ENCODE data around the gene TSKS. TPM values are rescaled to one million over a fixed set of nuclear protein-coding genes. Genes with fewer than 3 reads are reported as not detected.

The TSKS gene
- total and polyA plus RNA-seq, 2 of the 13 experiments (the other 11 are each of a cell fraction or from before 2014, with no cell fraction given), result 0.03 TPM; not detected in 1

- TF ChIP-seq RBFOX2 (IDR thresholded peaks at IDR 0.05; ENCODE audit: low read depth, low read length) (peak; percentile 42; the same call in 1 of the 2 replicates), SRSF4 (IDR thresholded peaks at IDR 0.05; ENCODE audit: low read depth, low read length, poor library complexity, severe bottlenecking) (no peak), ZNF274 (CRISPR knock-in tag; IDR thresholded peaks at IDR 0.05) (0 out of 2 replicates have a peak, but pooled peaks have one; percentile 39), ARID2 (CRISPR knock-in tag; IDR thresholded peaks at IDR 0.05; ENCODE audit: borderline replicate concordance) (no peak), CREM (IDR thresholded peaks at IDR 0.05) (peak; percentile 34; the same call in 1 of the 2 replicates), CREM (CRISPR knock-in tag; IDR thresholded peaks at IDR 0.05) (no peak), ELF4 (CRISPR knock-in tag; IDR thresholded peaks at IDR 0.05; ENCODE audit: borderline replicate concordance) (0 out of 2 replicates have a peak, but pooled peaks have one; percentile 55), SP5 (CRISPR knock-in tag; IDR thresholded peaks at IDR 0.05; ENCODE audit: borderline replicate concordance, low read depth) (peak; percentile 93), ZNF510 (CRISPR knock-in tag; IDR thresholded peaks at IDR 0.05; ENCODE audit: low read depth) (no peak), SPEN (CRISPR knock-in tag; IDR thresholded peaks at IDR 0.05; ENCODE audit: low read depth) (peak; percentile 78), SALL2 (CRISPR knock-in tag; IDR thresholded peaks at IDR 0.05) (no peak), ZBTB20 (CRISPR knock-in tag; IDR thresholded peaks at IDR 0.05; ENCODE audit: borderline replicate concordance, low read depth) (no peak), MED1 (CRISPR knock-in tag; IDR thresholded peaks at IDR 0.05) (peak; percentile 79; the same call in 1 of the 2 replicates), ZNF451 (CRISPR knock-in tag; IDR thresholded peaks at IDR 0.05) (0 out of 2 replicates have a peak, but pooled peaks have one; percentile 56), POLR2A (IDR thresholded peaks at IDR 0.05; ENCODE audit: insufficient read depth in 1 of 2, low read depth in 2 of 2, low read length in 2 of 2) (peak; percentile 52 to 61; a peak in 3 of 4 replicates), ATF7 (IDR thresholded peaks at IDR 0.05) (no peak), ATF7 (CRISPR knock-in tag; IDR thresholded peaks at IDR 0.05) (no peak), ZNF143 (CRISPR knock-in tag; IDR thresholded peaks at IDR 0.05) (0 out of 2 replicates have a peak, but pooled peaks have one; percentile 16), BCL3 (CRISPR knock-in tag; IDR thresholded peaks at IDR 0.05) (peak; percentile 50; the same call in 1 of the 2 replicates), ASH2L (IDR thresholded peaks at IDR 0.05; ENCODE audit: insufficient read length, low read depth, low read length) (no peak), ZNF891 (CRISPR knock-in tag; IDR thresholded peaks at IDR 0.05) (peak; percentile 17; the same call in 1 of the 2 replicates), ZNF382 (CRISPR knock-in tag; IDR thresholded peaks at IDR 0.05; ENCODE audit: borderline replicate concordance) (no peak), ZNF280D (CRISPR knock-in tag; IDR thresholded peaks at IDR 0.05) (peak; percentile 40; the same call in 1 of the 2 replicates), ZNF644 (CRISPR knock-in tag; IDR thresholded peaks at IDR 0.05; ENCODE audit: low read depth) (0 out of 2 replicates have a peak, but pooled peaks have one; percentile 7), YEATS4 (CRISPR knock-in tag; IDR thresholded peaks at IDR 0.05; ENCODE audit: borderline replicate concordance) (peak; percentile 64; the same call in 1 of the 2 replicates), ZNF878 (CRISPR knock-in tag; IDR thresholded peaks at IDR 0.05) (no peak)
- TF ChIP-seq, protein P1, sequence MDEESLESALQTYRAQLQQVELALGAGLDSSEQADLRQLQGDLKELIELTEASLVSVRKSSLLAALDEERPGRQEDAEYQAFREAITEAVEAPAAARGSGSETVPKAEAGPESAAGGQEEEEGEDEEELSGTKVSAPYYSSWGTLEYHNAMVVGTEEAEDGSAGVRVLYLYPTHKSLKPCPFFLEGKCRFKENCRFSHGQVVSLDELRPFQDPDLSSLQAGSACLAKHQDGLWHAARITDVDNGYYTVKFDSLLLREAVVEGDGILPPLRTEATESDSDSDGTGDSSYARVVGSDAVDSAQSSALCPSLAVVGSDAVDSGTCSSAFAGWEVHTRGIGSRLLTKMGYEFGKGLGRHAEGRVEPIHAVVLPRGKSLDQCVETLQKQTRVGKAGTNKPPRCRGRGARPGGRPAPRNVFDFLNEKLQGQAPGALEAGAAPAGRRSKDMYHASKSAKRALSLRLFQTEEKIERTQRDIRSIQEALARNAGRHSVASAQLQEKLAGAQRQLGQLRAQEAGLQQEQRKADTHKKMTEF (CRISPR knock-in tag; IDR thresholded peaks at IDR 0.05), result 0 out of 2 replicates have a peak, but pooled peaks have one; percentile 32
These were observed 8.6 kb upstream of the TSKS start (continued) for GRCh38 chr19:49771674-49772139.
